HG03469 (cell line): ENCODE results near the gene TMEM223.
"Not testable (repeated sequence)": the region's sequence is repeated elsewhere in the genome, so short reads cannot be mapped to it uniquely, and the experiment has no call there.

Source experiments
- ATAC-seq: cut with Tn5 transposase; IDR thresholded peaks from one replicate; pipeline ENCODE4 v1.9.1; 2021; ENCODE audit warnings: mild to moderate bottlenecking, moderate library complexity, moderate number of reproducible peaks; ENCODE audit not compliant: unreplicated experiment

Gene TMEM223

GRCh38 chr11:62791501-62792201 lies at the start of gene TMEM223:
TMEM223 (minus strand) TSS chr11:62792006; CDS start chr11:62791994, 12 bp downstream.
- ATAC-seq, result no peak

GRCh38 chr11:62840721-62841360 lies 49.0 kb upstream of the TMEM223 start:
- ATAC-seq, result not testable (repeated sequence)

GRCh38 chr11:62839050-62839945 lies 47.5 kb upstream of the TMEM223 start, which contains the start of gene WDR74:
WDR74 (minus strand) TSS chr11:62839590; CDS start chr11:62839570, 20 bp downstream.
- peak; percentile 35 for ATAC-seq

GRCh38 chr11:62835336-62835735 lies 43.5 kb upstream of the TMEM223 start:
- ATAC-seq, result no peak

- no peak for ATAC-seq
Measured at GRCh38 chr11:62832336-62833234, 40.8 kb upstream of the TMEM223 start, which contains the start of gene TEX54. TEX54 (minus strand) TSS chr11:62832841.

- ATAC-seq, result peak; percentile 48
Measured at GRCh38 chr11:62831520-62832335, 39.9 kb upstream of the TMEM223 start, which contains the start of gene STX5. STX5 (minus strand) TSS chr11:62832051; CDS start chr11:62831243, 808 bp downstream.

- ATAC-seq, result no peak
Measured at GRCh38 chr11:62830904-62831519, 39.2 kb upstream of the TMEM223 start.

GRCh38 chr11:62828130-62828529 lies 36.3 kb upstream of the TMEM223 start:
- not testable (repeated sequence) for ATAC-seq

GRCh38 chr11:62823677-62824076 lies 31.9 kb upstream of the TMEM223 start:
- ATAC-seq, result no peak

GRCh38 chr11:62817129-62817528 lies 25.3 kb upstream of the TMEM223 start:
- no peak for ATAC-seq

- ATAC-seq, result no peak
Measured at GRCh38 chr11:62816557-62816956, 24.8 kb upstream of the TMEM223 start.

- no peak for ATAC-seq
Measured at GRCh38 chr11:62811659-62812058, 19.9 kb upstream of the TMEM223 start.

- no peak for ATAC-seq
Measured at GRCh38 chr11:62810748-62811147, 18.9 kb upstream of the TMEM223 start.

- ATAC-seq, result no peak
Measured at GRCh38 chr11:62806611-62807121, 14.9 kb upstream of the TMEM223 start.

- ATAC-seq, result no peak
Measured at GRCh38 chr11:62805961-62806441, 14.2 kb upstream of the TMEM223 start.

- peak; percentile 74 for ATAC-seq
Measured at GRCh38 chr11:62805076-62805892, 13.5 kb upstream of the TMEM223 start, which contains the start of gene NXF1. NXF1 (minus strand) TSS chr11:62805440; CDS start chr11:62805356, 84 bp downstream.

GRCh38 chr11:62804310-62805075 lies 12.7 kb upstream of the TMEM223 start:
- no peak for ATAC-seq
